Frontal cortex (tissue), 4 donors: Measurements from ENCODE around the gene TIMM8B. TPM values are rescaled to one million over a fixed set of nuclear protein-coding genes. Genes with fewer than 3 reads are reported as not detected.
"Not testable (repeated sequence)": the region's sequence is repeated elsewhere in the genome, so short reads cannot be mapped to it uniquely, and the experiment has no call there.

Experiments
- DNase-seq, 2 donors: peaks; one replicate each; pipeline ENCODE4 v3.0.0; 2012; ENCODE audit warnings: low spot score in 2 of 2
- FAIRE-seq: peaks from 2 replicates; lab custom pipeline; 2012; peaks lifted over from hg19 to GRCh38; lab: Jason Lieb, UNC
- small RNA-seq: library from RNA; depleted of rRNA; stranded (forward); fragments of <200 nt; gene quantifications from one replicate; pipeline ENCODE3, GENCODE V24; 2014
- total RNA-seq: library from RNA; depleted of rRNA; stranded (reverse); fragments of >200 nt; gene quantifications from one replicate; pipeline ENCODE4 v1.2.3, GENCODE V29; 2014
- donor health status: control.
- donor health status: control.
- donor health status: control.

The TIMM8B gene
- total RNA-seq, 1 donor from 2014 or later, result 51.0 TPM

GRCh38 chr11:112085822-112086421 lies 634 bp downstream of the TIMM8B start:
- FAIRE-seq (no peak), DNase-seq (peak in 1 of 2 donors; percentile 23)

- no peak for FAIRE-seq
- DNase-seq, result no peak
Measured at GRCh38 chr11:112082729-112083128, 3.8 kb downstream of the TIMM8B start.

- FAIRE-seq, result no peak
- peak; percentile 40 to 69 for DNase-seq
Measured at GRCh38 chr11:112073941-112074811, 12.4 kb downstream of the TIMM8B start, which contains the start of the genes NKAPD1 and PIH1D2. Gene NKAPD1, plus strand, starts transcription at chr11:112074299. Its CDS starts 1,276 bp downstream, at chr11:112075575. Gene PIH1D2, minus strand, starts transcription at chr11:112074017. Its CDS starts 843 bp downstream, at chr11:112073174.

- DNase-seq (no peak), FAIRE-seq (no peak)
Measured at GRCh38 chr11:112062923-112063322, 23.6 kb downstream of the TIMM8B start.

- no peak for FAIRE-seq
- no peak for DNase-seq
Measured at GRCh38 chr11:112058103-112058502, 28.5 kb downstream of the TIMM8B start.

- FAIRE-seq (no peak), DNase-seq (no peak)
Measured at GRCh38 chr11:112057170-112057569, 29.4 kb downstream of the TIMM8B start.

GRCh38 chr11:112051768-112052167 lies 34.8 kb downstream of the TIMM8B start:
- FAIRE-seq (no peak), DNase-seq (no peak)

- DNase-seq (no peak), FAIRE-seq (no peak)
Measured at GRCh38 chr11:112050721-112051120, 35.8 kb downstream of the TIMM8B start.

- DNase-seq (no peak), FAIRE-seq (no peak)
Measured at GRCh38 chr11:112049777-112050176, 36.8 kb downstream of the TIMM8B start.

- DNase-seq, FAIRE-seq: not testable (repeated sequence)
Measured at GRCh38 chr11:112048256-112048655, 38.3 kb downstream of the TIMM8B start.

GRCh38 chr11:112046647-112047046 lies 39.9 kb downstream of the TIMM8B start:
- FAIRE-seq, result not testable (repeated sequence)

GRCh38 chr11:112044961-112045360 lies 41.6 kb downstream of the TIMM8B start:
- FAIRE-seq (no peak), DNase-seq (no peak)

More at GRCh38 chr11:112046647-112047046, 39.9 kb downstream of the TIMM8B start:
- not testable (repeated sequence) for DNase-seq

- no peak for DNase-seq
- no peak for FAIRE-seq
Measured at GRCh38 chr11:112042961-112043304, 43.6 kb downstream of the TIMM8B start.

GRCh38 chr11:112042161-112042960 lies 44.2 kb downstream of the TIMM8B start:
- FAIRE-seq, result no peak

GRCh38 chr11:112037527-112037926 lies 49.0 kb downstream of the TIMM8B start:
- DNase-seq, result no peak
- no peak for FAIRE-seq

More at GRCh38 chr11:112042161-112042960, 44.2 kb downstream of the TIMM8B start:
- DNase-seq, result no peak

Small RNA genes lying within 50 kb of the gene (small RNA-seq; reads per million reads assigned to genes)
- not detected for gene AP000907.3

Other genes with a start within 250 kb of the TIMM8B start
- gene ALG9, start 215.2 kb downstream of the TIMM8B start, total RNA-seq, result 83.2 TPM
- gene FDXACB1, start 207.6 kb downstream of the TIMM8B start, total RNA-seq, result 10.2 TPM
- 15.1 TPM for gene CFAP68, start 207.2 kb downstream of the TIMM8B start, total RNA-seq
- 6.5 TPM for gene CRYAB, start 175.0 kb downstream of the TIMM8B start, total RNA-seq
- 0.82 TPM for gene HSPB2, start 174.0 kb downstream of the TIMM8B start, total RNA-seq
- gene C11orf52, start 167.8 kb downstream of the TIMM8B start, total RNA-seq, result not detected
- 70.5 TPM for gene DIXDC1, start 149.4 kb downstream of the TIMM8B start, total RNA-seq
- 53.0 TPM for gene DLAT, start 61.3 kb downstream of the TIMM8B start, total RNA-seq
- gene PIH1D2, start 12.7 kb downstream of the TIMM8B start, total RNA-seq, result 2.9 TPM
- 46.9 TPM for gene NKAPD1, start 12.5 kb downstream of the TIMM8B start, total RNA-seq
- gene SDHD, start 117 bp upstream of the TIMM8B start, total RNA-seq, result 73.8 TPM
- 0.82 TPM for gene IL18, start 77.3 kb upstream of the TIMM8B start, total RNA-seq
- gene TEX12, start 80.6 kb upstream of the TIMM8B start, total RNA-seq, result not detected
- gene BCO2, start 88.8 kb upstream of the TIMM8B start, total RNA-seq, result 6.5 TPM
- 35.9 TPM for gene PTS, start 139.7 kb upstream of the TIMM8B start, total RNA-seq
- not detected for gene PLET1, start 174.1 kb upstream of the TIMM8B start, total RNA-seq